Brain pericyte (primary cell): ENCODE measurements around the gene ACKR3.

Experiments
- DNase-seq: peaks from one replicate; pipeline ENCODE4 v3.0.0-alpha.2; 2012; ENCODE audit warnings: low read depth, low spot score

ACKR3 gene

DNA sequence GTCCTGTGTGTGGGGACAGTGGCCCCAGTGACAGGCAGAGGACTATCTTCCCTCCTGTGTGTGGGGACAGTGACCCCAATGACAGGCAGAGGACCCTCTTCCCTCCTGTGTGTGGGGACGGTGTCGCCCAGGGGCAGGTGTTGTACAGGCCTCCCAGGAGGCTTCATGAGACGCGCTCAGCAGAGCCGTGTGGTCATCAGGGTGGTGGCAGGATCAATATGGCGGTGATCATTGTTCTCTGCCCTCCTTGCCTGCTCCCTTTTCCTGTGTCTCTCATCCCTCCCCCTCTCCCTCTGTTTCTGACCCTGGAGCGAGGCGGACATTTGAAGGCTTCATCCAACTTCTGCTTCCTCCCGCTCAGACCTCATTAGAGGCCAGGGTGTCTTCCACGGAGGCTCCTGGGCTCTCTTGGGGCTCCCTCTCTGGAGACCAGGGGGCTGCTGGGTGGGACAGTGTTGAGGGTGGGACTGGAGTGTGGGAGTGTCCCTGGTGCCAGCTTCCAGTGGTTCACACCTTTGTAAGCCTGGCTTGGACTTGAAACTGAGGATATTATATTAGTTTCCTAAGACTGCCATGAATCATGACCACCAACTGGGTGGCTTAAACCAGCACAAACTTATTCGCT is 59.5 kb downstream of the ACKR3 start:
- DNase-seq: no peak

DNA sequence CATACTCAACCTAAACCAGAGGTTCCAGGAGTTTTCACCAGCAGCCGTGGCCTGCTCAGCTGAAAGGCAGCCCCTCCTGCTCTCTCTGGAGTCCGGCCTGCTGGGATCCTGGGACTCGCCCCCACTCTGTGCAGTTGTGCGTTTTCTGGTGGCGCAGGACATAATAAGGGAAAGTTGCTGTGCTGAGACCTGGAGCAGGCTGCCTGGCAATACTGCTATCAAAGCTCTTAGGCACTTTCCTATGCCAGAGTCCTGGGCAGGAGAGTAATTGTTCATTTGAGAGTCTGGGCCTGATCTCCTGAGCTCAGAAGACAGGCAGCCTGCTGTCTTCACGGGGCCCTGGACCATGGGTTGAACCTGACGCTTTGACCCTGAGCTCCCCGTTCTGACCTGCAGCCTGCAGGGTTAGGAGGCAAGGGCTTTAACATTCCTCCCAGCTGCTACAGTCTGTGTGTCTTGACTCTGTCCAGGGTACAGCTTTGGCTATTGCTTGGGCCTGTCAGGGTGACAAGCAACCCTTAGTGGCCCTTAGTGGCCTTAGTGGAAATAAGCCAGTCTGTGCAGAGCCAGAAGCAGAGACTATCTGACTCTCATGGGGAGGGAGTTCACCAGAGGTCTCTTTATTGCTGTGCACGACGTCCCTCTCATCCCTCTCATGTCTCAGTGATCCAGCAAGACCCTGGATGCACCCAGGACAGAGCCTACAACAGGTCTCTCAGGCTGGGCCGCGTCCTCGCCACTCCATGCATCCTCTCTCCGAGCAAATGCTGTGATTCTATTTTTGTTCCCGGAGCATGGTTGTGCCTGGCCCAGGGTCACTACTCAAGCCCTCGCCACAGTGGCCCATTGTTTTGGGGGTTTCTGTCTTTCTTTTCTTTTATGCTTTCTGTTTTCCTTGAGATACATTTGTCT is 60.6 kb downstream of the ACKR3 start:
- no peak for DNase-seq

GRCh38 chr2:236631281-236631855 is 61.7 kb downstream of the ACKR3 start:
- no peak for DNase-seq

DNA sequence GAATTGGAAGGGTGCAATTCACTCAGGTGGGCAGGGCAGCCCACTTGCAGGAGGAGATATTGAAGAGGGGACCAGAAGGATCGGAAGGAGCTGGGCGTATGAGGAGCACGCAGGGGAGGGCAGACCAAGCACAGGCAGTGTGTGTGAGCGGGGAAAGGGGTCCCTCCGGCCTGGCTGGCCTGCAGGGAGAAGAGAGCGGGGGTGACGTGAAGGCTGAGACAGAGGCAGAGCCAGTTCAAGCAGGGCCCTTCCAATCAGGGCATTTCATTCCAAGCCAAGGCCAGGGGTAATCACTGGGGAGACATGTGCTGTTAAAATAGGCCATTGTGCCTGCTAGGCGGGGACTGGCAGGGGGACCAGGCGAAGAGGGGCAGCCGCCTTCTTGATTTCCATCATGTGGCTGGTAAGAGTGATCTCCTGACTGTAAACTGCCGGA is 62.2 kb downstream of the ACKR3 start:
- no peak for DNase-seq
